Measurements from ENCODE around the gene CARS2.
"Not testable (repeated sequence)": the region's sequence is repeated elsewhere in the genome, so short reads cannot be mapped to it uniquely, and the experiment has no call there.

CARS2 gene, protein sequence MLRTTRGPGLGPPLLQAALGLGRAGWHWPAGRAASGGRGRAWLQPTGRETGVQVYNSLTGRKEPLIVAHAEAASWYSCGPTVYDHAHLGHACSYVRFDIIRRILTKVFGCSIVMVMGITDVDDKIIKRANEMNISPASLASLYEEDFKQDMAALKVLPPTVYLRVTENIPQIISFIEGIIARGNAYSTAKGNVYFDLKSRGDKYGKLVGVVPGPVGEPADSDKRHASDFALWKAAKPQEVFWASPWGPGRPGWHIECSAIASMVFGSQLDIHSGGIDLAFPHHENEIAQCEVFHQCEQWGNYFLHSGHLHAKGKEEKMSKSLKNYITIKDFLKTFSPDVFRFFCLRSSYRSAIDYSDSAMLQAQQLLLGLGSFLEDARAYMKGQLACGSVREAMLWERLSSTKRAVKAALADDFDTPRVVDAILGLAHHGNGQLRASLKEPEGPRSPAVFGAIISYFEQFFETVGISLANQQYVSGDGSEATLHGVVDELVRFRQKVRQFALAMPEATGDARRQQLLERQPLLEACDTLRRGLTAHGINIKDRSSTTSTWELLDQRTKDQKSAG

DNA sequence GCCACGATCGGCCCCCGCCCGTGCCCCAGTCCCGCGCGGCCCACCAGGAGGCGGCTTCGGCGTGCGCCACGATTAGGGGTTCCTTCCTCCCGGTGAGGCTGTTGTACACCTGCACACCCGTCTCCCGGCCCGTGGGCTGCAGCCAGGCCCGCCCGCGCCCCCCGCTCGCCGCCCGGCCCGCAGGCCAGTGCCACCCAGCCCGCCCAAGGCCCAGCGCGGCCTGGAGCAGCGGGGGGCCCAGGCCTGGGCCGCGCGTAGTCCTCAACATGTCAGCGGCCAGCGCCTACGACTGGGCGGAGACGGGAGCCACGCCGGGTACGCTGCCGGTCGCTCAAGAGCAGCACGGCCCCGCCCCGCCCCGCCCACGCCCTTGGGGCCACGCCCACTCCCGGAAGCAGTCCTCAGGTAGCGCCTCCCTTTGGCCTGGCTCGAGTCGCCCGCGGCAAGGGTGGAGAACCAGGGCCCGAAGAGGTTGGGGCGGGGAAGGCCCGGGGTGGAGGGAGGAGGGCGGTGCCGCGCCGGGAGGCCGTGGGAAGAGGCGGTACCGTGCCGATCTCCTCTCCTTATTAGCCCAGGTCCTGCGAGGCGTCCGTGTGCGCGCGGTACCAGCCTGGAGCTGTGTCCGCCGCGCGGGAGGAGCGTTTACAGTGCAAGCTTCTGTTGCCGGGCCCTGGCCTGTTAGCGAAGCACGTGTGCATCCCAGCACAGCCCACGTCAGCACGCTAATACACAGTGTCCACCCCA lies at the start of gene CARS2:
Gene CARS2, minus strand, starts transcription at position 291 of the 744 bp plus-strand sequence. Its CDS starts 23 bp downstream, at position 268.
- Mint-ChIP-seq H3K4me3 (peak within 1 kb of the TSS; percentile 93), H3K36me3 (peaks cover 6% of the 10 kb centered on the region), H3K4me1 (ENCODE audit: low read depth) (peaks cover 41% of the 10 kb centered on the region), H3K27me3 (no peaks in the 10 kb centered on the region), H3K27ac (peak within 1 kb of the TSS; percentile 91), H3K9me3 (ENCODE audit: low read depth) (no peaks in the 10 kb centered on the region)

DNA sequence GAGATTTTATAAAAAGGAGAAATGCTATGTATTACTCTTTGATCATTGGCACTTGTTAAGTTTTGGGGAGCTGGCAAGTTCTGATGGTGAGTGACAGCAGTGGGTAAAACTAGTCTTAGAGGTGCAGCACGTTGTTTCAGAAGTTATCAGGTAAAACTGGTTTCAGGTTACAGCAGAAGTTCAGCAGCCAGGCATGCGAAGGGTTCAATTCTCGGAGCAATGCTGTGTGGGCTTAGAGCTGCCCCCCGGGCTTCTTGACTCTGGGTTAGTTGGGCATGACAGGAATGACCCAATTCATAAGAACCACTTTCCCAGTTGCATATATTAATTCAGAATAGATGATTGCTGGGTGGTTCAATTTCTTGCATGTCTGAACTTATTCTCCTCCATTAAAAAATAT lies 42.4 kb upstream of the CARS2 start:
- Mint-ChIP-seq H3K9me3 (ENCODE audit: low read depth) (no peaks in the 10 kb centered on the region), H3K36me3 (peaks cover 10% of the 10 kb centered on the region), H3K4me3 (no peak overlapping the region), H3K27me3 (no peaks in the 10 kb centered on the region), H3K4me1 (ENCODE audit: low read depth) (no peaks in the 10 kb centered on the region), H3K27ac (no peak overlapping the region)

DNA sequence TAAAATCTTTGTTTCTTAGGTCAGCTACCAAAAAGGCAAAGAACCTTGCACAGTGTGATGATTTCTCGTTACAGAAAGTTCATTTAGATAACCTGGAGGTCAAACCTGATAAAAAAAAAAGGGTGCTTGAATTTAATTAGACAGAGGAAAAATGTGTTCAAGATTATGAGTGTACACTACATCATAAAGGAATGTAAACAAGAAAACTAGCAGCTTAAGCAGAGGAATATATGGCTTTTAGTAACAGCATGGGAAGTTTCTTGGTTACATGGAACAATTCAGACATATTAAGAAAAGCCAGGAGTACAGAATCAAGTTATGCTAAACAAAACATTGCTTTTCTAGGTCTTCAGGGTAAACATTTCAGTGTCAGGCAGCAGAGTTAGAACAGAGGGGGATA lies 40.5 kb upstream of the CARS2 start:
- Mint-ChIP-seq H3K4me1 (ENCODE audit: low read depth) (no peaks in the 10 kb centered on the region), H3K4me3 (no peak overlapping the region), H3K27me3 (no peaks in the 10 kb centered on the region), H3K9me3 (ENCODE audit: low read depth) (no peaks in the 10 kb centered on the region), H3K27ac (no peak overlapping the region), H3K36me3 (peaks cover 15% of the 10 kb centered on the region)

DNA sequence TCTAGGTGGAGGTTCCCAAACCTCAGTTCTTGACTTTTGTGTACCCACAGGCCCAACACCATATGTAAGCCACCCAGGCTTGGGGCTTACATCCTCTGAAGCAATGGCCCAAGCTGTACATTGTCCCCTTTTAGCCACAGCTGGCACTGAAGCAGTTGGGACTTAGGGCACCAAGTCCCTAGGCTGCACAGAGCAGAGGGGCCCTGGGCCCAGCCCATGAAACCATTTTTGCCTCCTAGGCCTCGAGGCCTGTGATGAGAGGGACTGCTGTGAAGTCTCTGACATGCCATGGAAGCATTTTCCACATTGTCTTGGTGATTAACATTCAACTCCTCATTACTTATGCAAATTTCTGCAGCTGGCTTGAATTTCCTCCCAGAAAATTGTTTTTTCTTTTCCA lies 37.8 kb upstream of the CARS2 start:
- no peaks in the 10 kb centered on the region for H3K27me3 Mint-ChIP-seq
- H3K27ac Mint-ChIP-seq, result no peak overlapping the region
- H3K4me3 Mint-ChIP-seq, result no peak overlapping the region
- H3K9me3 Mint-ChIP-seq (ENCODE audit: low read depth), result no peaks in the 10 kb centered on the region
- H3K36me3 Mint-ChIP-seq, result peaks cover 12% of the 10 kb centered on the region
- H3K4me1 Mint-ChIP-seq (ENCODE audit: low read depth), result no peaks in the 10 kb centered on the region

DNA sequence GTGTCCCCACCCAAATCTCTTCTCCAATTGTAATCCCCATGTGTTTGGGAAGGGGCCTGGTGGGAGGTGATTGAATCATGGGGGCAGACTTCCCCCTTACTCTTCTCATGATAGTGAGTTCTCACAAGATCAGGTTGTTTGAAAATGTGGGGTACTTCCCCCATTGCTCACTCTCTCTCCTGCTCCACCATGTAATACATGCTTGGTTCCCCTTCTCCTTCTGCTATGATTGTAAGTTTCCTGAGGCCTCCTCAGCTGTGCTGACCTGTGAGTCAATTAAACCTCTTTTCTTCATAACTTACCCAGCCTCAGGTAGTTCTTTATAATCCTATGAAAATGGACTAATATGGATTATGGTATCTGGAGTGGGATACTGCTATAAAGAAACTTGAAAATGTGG lies 31.6 kb upstream of the CARS2 start:
- Mint-ChIP-seq H3K4me1 (ENCODE audit: low read depth) (peaks cover 2% of the 10 kb centered on the region), H3K36me3 (peaks cover 5% of the 10 kb centered on the region), H3K27me3 (no peaks in the 10 kb centered on the region), H3K4me3 (no peak overlapping the region), H3K9me3 (ENCODE audit: low read depth) (no peaks in the 10 kb centered on the region), H3K27ac (no peak overlapping the region)

DNA sequence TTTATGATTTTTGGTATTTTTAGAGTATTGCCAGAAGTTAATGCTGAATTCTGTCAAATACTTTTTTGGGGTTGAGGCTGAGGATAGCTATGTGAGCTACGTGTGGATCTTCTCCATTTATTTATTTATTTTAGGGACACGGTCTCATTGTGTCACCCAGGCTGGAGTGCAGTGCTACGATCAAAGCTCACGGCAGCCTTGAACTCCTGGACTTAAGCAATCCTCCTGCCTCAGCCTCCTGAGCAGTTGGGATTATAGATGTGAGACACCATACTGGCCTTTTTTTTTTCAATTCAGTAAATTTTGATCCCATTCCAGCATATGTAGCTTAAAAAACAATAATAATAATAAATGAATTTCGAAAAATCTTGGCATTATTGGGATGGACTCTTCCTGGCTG lies 28.6 kb upstream of the CARS2 start:
- Mint-ChIP-seq H3K4me3 (no peak overlapping the region), H3K9me3 (ENCODE audit: low read depth) (no peaks in the 10 kb centered on the region), H3K4me1 (ENCODE audit: low read depth) (peaks cover 2% of the 10 kb centered on the region), H3K27ac (no peak overlapping the region), H3K36me3 (peaks cover 2% of the 10 kb centered on the region), H3K27me3 (no peaks in the 10 kb centered on the region)

DNA sequence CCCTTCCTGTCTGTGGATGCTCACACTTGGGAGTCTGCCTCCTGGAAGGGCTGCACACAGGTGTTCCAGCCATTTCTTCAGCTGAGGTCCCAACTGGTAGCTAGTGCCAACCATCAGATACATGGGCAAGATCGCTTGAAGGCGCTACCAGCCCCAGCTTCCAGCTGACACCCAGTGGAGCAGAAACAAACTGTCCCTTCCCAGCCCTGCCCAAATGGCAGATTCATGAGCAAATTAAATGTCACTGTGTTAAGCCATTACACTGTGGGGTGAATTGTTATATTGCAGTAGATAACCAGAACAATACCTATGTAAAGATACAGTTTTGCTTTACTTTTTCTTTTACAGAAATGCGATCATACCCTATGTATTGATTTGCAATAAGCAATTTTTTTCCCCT lies 25.2 kb upstream of the CARS2 start:
- Mint-ChIP-seq H3K27me3 (no peaks in the 10 kb centered on the region), H3K4me1 (ENCODE audit: low read depth) (peaks cover 13% of the 10 kb centered on the region), H3K4me3 (no peak overlapping the region), H3K36me3 (no peaks in the 10 kb centered on the region), H3K9me3 (ENCODE audit: low read depth) (no peaks in the 10 kb centered on the region), H3K27ac (no peak overlapping the region)

DNA sequence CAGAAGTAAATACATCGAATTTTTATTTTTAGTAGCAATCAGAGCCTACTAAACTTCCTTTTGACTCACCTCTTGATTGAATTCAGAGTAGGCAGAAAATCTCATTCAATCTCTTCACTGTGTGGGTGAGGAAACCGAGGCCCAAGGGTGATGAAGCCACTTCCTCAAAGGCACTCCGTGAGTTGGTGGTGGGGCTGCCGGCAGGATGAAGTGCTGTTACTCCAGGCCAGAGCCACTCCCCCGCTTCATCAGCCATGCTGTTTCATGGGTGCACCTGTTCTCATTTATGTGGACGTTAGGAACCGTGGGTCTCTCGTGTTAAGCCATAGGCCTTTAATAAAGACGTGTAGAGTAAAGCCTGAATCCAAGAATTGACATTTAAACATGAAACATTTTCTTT lies 20.8 kb upstream of the CARS2 start:
- no peaks in the 10 kb centered on the region for H3K9me3 Mint-ChIP-seq (ENCODE audit: low read depth)
- H3K27ac Mint-ChIP-seq, result peak overlapping the region; percentile 61
- no peaks in the 10 kb centered on the region for H3K36me3 Mint-ChIP-seq
- H3K27me3 Mint-ChIP-seq, result no peaks in the 10 kb centered on the region
- H3K4me1 Mint-ChIP-seq (ENCODE audit: low read depth), result peaks cover 21% of the 10 kb centered on the region
- peak overlapping the region; percentile 56 for H3K4me3 Mint-ChIP-seq

DNA sequence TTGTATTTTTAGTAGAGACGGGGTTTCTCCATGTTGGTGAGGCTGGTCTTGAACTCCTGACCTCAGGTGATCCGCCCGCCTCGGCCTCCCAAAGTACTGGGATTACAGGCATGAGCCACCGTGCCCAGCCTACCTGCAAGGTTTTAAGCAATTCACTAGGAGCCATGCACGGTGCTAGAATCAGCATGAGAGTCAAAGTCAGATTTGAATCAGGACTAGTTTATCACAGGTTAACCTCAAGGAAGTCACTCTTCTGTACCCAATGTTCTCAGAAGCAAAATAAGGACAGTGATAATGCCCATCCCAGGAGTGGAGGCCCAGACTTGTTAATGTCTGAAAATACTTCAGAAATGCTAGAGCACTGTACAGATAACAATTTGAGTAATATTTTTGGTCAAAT lies 20.2 kb upstream of the CARS2 start:
- H3K27ac Mint-ChIP-seq; H3K36me3 Mint-ChIP-seq; H3K27me3 Mint-ChIP-seq; H3K9me3 Mint-ChIP-seq (ENCODE audit: low read depth): not testable (repeated sequence)
- H3K4me1 Mint-ChIP-seq (ENCODE audit: low read depth), result peaks cover 22% of the 10 kb centered on the region
- H3K4me3 Mint-ChIP-seq, result peak overlapping the region; percentile 56

DNA sequence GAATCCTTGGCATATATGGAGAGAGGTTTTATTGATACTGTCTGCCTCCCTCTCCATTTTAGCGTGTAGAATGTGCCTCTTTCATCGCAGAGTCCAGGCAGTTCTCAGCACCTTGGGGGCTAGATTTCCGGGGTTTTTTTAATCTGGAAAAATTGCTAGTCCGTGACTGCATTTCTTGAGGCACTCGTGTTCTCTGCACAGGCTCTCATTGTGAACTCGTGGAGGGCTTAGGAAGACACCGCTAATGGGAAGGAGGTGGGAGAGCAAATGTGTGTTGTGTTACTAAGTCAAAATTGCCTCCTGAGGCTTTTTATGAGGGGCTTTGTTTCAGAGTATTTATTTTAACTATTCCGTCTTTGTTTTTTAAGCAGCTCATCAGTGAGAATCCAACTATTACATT lies 17.7 kb upstream of the CARS2 start:
- Mint-ChIP-seq H3K27ac (peak overlapping the region; percentile 54), H3K4me1 (ENCODE audit: low read depth) (peaks cover 29% of the 10 kb centered on the region)

DNA sequence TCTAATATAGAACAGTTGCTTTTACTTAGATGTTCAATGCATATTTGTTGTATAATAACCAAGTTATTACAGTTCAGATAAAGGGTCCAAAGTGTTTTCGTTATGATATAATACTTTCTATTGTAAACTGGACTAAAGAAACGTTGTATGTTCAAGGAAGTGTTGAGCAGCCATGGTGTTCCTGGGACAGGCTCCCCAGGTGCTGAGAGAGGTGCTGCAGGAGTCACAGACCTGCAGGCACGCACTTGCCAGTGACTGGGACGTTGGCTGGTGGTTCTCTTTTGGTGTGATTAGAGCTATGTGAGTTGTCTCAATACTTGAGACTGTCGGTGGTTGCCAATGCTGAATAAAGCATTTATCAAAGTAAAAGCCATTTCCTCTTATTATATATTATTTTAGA lies 17.1 kb upstream of the CARS2 start:
- Mint-ChIP-seq H3K4me3 (no peak overlapping the region), H3K27me3 (no peaks in the 10 kb centered on the region), H3K27ac (peak overlapping the region; percentile 47), H3K36me3 (peaks cover 5% of the 10 kb centered on the region), H3K9me3 (ENCODE audit: low read depth) (no peaks in the 10 kb centered on the region), H3K4me1 (ENCODE audit: low read depth) (peaks cover 33% of the 10 kb centered on the region)

More for the DNA sequence above, 17.7 kb upstream of the CARS2 start:
- H3K36me3 Mint-ChIP-seq, result peaks cover 5% of the 10 kb centered on the region
- H3K4me3 Mint-ChIP-seq, result no peak overlapping the region
- no peaks in the 10 kb centered on the region for H3K27me3 Mint-ChIP-seq
- no peaks in the 10 kb centered on the region for H3K9me3 Mint-ChIP-seq (ENCODE audit: low read depth)

DNA sequence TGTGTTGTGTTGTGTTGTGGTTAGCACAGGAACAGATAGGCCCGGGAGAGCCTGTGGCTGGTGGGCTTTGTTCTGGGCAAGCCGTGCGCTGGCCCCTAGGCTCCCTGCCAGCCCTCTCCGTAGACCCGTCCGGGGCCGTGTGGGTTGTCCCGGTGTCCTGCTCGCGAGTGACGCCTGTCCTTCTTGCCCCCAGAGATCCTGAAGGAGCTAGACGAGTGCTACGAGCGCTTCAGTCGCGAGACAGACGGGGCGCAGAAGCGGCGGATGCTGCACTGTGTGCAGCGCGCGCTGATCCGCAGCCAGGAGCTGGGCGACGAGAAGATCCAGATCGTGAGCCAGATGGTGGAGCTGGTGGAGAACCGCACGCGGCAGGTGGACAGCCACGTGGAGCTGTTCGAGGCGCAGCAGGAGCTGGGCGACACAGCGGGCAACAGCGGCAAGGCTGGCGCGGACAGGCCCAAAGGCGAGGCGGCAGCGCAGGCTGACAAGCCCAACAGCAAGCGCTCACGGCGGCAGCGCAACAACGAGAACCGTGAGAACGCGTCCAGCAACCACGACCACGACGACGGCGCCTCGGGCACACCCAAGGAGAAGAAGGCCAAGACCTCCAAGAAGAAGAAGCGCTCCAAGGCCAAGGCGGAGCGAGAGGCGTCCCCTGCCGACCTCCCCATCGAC lies 13.3 kb upstream of the CARS2 start:
- H3K4me3 Mint-ChIP-seq, result no peak overlapping the region
- H3K9me3 Mint-ChIP-seq (ENCODE audit: low read depth), result no peaks in the 10 kb centered on the region
- H3K27ac Mint-ChIP-seq, result peak overlapping the region; percentile 16
- peaks cover 35% of the 10 kb centered on the region for H3K4me1 Mint-ChIP-seq (ENCODE audit: low read depth)
- peaks cover 5% of the 10 kb centered on the region for H3K36me3 Mint-ChIP-seq
- no peaks in the 10 kb centered on the region for H3K27me3 Mint-ChIP-seq

DNA sequence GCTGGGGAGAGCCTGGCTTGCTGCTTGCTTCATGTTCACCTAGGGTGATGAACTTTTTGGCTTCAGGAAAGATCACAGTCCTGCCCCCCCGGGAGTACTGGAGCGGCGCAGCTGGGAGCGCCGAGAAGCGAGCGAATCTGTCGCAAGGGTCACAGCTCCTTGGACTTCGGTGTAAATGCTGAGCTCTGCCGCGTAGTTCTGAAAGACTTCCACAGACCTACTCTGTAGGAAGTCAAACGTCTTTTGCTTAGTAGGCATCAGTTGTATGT lies 10.3 kb upstream of the CARS2 start:
- H3K9me3 Mint-ChIP-seq (ENCODE audit: low read depth), result no peaks in the 10 kb centered on the region

DNA sequence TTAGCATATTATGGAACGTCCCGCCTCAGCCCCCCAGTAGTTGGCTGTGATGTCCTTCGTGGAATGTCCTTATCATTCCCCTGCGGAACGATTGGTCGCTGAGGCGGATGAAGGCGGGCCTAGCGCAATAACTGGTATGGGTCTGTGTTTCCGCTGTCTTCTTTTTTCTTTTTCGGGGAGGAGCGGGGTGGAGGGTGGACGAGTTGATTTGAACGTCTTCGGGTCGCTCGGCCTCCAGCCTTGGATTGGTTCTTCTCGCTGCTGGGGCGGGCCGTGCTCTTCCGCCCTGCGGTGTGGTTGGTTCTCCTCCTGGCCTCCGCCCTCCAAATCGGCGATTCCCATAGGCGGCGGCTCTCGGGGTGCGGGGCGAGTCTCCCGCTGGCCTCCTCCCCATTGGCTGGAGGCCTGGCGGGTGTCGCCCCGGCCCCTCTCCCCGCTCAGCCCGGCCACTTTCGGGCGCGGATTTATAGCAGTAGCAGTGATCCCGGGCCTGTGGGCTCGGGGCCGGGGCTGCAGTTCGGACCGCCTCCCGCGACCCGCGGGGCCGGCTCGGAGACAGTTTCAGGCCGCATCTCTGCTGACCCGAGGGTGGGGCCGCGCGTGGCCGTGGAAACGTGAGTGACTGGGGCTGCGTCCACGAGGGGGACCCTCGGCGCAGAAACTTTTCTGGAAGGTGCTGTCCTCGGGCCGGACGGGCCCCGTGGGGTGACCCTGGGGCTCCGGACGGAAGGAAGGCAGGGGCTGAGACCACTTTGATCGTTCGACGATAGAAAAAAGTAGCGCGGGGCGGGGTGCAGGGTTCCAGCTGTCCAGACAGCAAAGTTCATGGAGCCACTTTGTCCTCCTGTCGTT lies 9.7 kb upstream of the CARS2 start:
- Mint-ChIP-seq H3K4me1 (ENCODE audit: low read depth) (peaks cover 34% of the 10 kb centered on the region), H3K4me3 (peak overlapping the region; percentile 99), H3K27me3 (no peaks in the 10 kb centered on the region), H3K27ac (peak overlapping the region; percentile 97), H3K36me3 (peaks cover 5% of the 10 kb centered on the region), H3K9me3 (ENCODE audit: low read depth) (no peaks in the 10 kb centered on the region)

More for the DNA sequence above, 10.3 kb upstream of the CARS2 start:
- H3K4me3 Mint-ChIP-seq, result peak overlapping the region; percentile 99
- H3K27ac Mint-ChIP-seq, result peak overlapping the region; percentile 50
- H3K4me1 Mint-ChIP-seq (ENCODE audit: low read depth), result peaks cover 32% of the 10 kb centered on the region
- H3K27me3 Mint-ChIP-seq, result no peaks in the 10 kb centered on the region
- H3K36me3 Mint-ChIP-seq, result peaks cover 5% of the 10 kb centered on the region

Measured in activated naive CD8-positive, alpha-beta T cell (primary cell).